Panc1 (cell line): ENCODE results near the gene EEF1A2. TPM values are rescaled to one million over a fixed set of nuclear protein-coding genes. Genes with fewer than 3 reads are reported as not detected.

Experiments used
- ATAC-seq: fragments of 200-7000 bp; cut with Tn5 transposase; 2 replicates; pipeline ENCODE4 v1.9.1; 2020; ENCODE audit warnings: mild to moderate bottlenecking, moderate library complexity
- BruUV-seq: library from RNA; stranded (reverse); fragments of 400-500 nt; replicated peaks from 2 replicates; lab custom pipeline; 2021; lab: Mats Ljungman, UMichigan
- CTCF ChIA-PET: fragments of 300-600 bp; sonication (Branson Sonifier 250); formaldehyde crosslinking; loops from one replicate; lab custom pipeline; 2022; ENCODE audit warnings: antibody characterized with exemption; lab: Charles Lee
- POLR2A ChIA-PET: fragments of 300-600 bp; sonication (Branson Sonifier 250); formaldehyde crosslinking; loops from one replicate; lab custom pipeline; 2022; ENCODE audit warnings: antibody characterized with exemption; lab: Charles Lee
- DNase-seq: peaks from one replicate; pipeline ENCODE4 v3.0.0-alpha.2; 2010; ENCODE audit warnings: low read depth, low spot score
- H3K27ac ChIP-seq: 2 replicates; pipeline ENCODE4 v1.5.1; 2011; ENCODE audit warnings: mild to moderate bottlenecking, low read length, inconsistent platforms
- H3K27me3 ChIP-seq: fragments of 200-500 bp; sonication (Bioruptor generic); 2 replicates; pipeline ENCODE4 v1.6.0; 2014; ENCODE audit warnings: low read length, inconsistent platforms; ENCODE audit not compliant: control insufficient read depth, insufficient read depth
- H3K36me3 ChIP-seq: fragments of 200-500 bp; sonication (Bioruptor generic); 2 replicates; pipeline ENCODE4 v1.5.1; 2014; ENCODE audit warnings: inconsistent platforms, mild to moderate bottlenecking, low read length, moderate library complexity; ENCODE audit not compliant: control insufficient read depth, insufficient read depth
- H3K4me1 ChIP-seq: 2 replicates; pipeline ENCODE4 v1.5.1; 2011; ENCODE audit warnings: inconsistent platforms, mild to moderate bottlenecking, low read length, moderate library complexity; ENCODE audit not compliant: control insufficient read depth, insufficient read depth
- H3K4me3 ChIP-seq, 2 experiments: 2 replicates each; pipeline ENCODE4 v1.5.1; 2011 to 2012; ENCODE audit warnings: low read depth in 2 of 2, low read length in 2 of 2, mild to moderate bottlenecking in 2 of 2, inconsistent platforms in 1 of 2, moderate library complexity in 1 of 2
- H3K9me3 ChIP-seq: fragments of 200-500 bp; sonication (Bioruptor generic); 2 replicates; pipeline ENCODE4 v1.5.1; 2014; ENCODE audit warnings: low read depth, mild to moderate bottlenecking, inconsistent platforms, low read length, moderate library complexity; ENCODE audit not compliant: control insufficient read depth, insufficient read depth
- CTCF ChIP-seq: fragments of 450-650 bp; IDR thresholded peaks from 2 replicates; pipeline ENCODE4 v1.5.1; 2017; ENCODE audit warnings: mild to moderate bottlenecking
- POLR2AphosphoS5 ChIP-seq: IDR thresholded peaks from 2 replicates; pipeline ENCODE4 v1.6.1; 2012; ENCODE audit warnings: mild to moderate bottlenecking, low read depth, low read length, moderate library complexity
- SIN3A ChIP-seq: IDR thresholded peaks from 2 replicates; pipeline ENCODE4 v1.6.1; 2012; ENCODE audit warnings: low read depth, mild to moderate bottlenecking, low read length, moderate library complexity, borderline replicate concordance; ENCODE audit not compliant: insufficient read depth
- TCF7L2 ChIP-seq: IDR thresholded peaks from 2 replicates; pipeline ENCODE4 v1.6.1; 2011; ENCODE audit warnings: mild to moderate bottlenecking, low read depth, low read length, inconsistent platforms
- in situ Hi-C: cut with HindIII; loops from 2 replicates; pipeline ENCODE4 v1.10.0; 2016; ENCODE audit warnings: low sequenced_read_pairs, low pct_unique_long_range_greater_than_20kb
- intact Hi-C: fragments of 100-400 bp; cut with micrococcal nuclease; formaldehyde crosslinking; loops from one replicate; pipeline ENCODE4 v1.10.0; 2022; ENCODE audit not compliant: unreplicated experiment
- total RNA-seq: library from RNA; stranded (reverse); gene quantifications from one replicate; pipeline ENCODE4 v1.2.1, GENCODE V29; 2021; ENCODE audit not compliant: unreplicated experiment
- TF ChIP-seq, protein P1 (sequence below), 2 experiments: IDR thresholded peaks; 2 replicates each; pipeline ENCODE4 v1.6.1; 2011 to 2012; ENCODE audit warnings: low read depth in 2 of 2, control low read depth in 1 of 2, low read length in 1 of 2, mild to moderate bottlenecking in 1 of 2, moderate library complexity in 1 of 2; ENCODE audit not compliant: insufficient read depth in 1 of 2

The EEF1A2 gene
- total RNA-seq, 1 experiment from 2014 or later: 178 TPM

DNA sequence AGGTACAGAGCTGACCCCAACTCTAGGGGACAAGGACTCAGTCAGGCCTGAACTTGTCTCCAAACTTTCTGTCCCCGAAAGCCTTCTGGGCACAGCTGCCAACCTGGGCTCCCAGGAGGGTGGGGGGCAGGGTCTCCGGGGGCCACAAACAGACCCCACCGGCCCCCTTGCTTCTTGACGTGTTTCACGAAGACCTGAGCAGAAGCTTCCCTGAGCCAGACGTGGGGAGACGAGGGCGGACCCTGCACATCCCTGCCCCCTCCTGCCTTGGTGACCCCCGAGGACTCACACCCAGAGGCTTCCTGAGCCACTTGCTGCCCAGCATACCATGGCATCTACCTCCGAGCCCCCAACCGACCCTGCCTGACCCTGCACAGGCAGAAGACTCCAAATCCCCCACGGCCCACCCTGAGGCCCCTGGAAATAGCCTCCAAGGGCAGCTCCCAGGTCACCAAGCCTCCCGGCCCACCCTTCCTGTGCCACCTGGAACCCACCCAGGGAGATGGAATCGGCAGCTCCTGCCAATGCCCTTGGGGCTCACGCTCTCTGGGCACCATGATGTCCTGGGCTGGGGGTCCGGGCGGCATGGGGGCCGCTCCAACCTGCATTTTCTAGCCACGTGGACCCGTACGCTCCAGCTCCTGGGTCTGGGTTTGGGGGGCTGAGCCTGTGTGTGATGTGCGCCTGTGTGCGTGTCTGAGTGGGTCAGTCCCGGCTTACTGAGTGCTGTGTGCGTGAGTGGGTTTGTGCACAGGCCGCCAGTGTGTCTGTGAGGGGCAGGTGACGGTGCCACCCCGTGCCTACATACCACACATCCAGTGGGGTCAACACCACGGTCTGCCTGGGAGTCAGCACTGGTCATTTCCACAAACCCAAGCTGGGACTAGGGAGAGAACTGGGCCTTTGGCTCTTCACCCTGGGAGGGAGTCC, 40.8 kb upstream of the EEF1A2 start:
- BruUV-seq: no TSS peak
- intact Hi-C loops: no loop called here
- DNase-seq (no peak), ATAC-seq (no peak)
- in situ Hi-C loops: loop anchor here (10.0 kb wide), 1 partner anchor 55 kb away; no protein-coding TSS in a partner anchor
- H3K4me3 ChIP-seq: no peak overlapping the region
- H3K4me1 ChIP-seq: peaks cover 17% of the 10 kb centered on the region
- H3K27me3 ChIP-seq: no peaks in the 10 kb centered on the region
- no peaks in the 10 kb centered on the region for H3K36me3 ChIP-seq
- TF ChIP-seq CTCF: no peak
- TF ChIP-seq TCF7L2: no peak
- no peak for TF ChIP-seq SIN3A
- no peak for TF ChIP-seq POLR2AphosphoS5
- TF ChIP-seq, protein P1, sequence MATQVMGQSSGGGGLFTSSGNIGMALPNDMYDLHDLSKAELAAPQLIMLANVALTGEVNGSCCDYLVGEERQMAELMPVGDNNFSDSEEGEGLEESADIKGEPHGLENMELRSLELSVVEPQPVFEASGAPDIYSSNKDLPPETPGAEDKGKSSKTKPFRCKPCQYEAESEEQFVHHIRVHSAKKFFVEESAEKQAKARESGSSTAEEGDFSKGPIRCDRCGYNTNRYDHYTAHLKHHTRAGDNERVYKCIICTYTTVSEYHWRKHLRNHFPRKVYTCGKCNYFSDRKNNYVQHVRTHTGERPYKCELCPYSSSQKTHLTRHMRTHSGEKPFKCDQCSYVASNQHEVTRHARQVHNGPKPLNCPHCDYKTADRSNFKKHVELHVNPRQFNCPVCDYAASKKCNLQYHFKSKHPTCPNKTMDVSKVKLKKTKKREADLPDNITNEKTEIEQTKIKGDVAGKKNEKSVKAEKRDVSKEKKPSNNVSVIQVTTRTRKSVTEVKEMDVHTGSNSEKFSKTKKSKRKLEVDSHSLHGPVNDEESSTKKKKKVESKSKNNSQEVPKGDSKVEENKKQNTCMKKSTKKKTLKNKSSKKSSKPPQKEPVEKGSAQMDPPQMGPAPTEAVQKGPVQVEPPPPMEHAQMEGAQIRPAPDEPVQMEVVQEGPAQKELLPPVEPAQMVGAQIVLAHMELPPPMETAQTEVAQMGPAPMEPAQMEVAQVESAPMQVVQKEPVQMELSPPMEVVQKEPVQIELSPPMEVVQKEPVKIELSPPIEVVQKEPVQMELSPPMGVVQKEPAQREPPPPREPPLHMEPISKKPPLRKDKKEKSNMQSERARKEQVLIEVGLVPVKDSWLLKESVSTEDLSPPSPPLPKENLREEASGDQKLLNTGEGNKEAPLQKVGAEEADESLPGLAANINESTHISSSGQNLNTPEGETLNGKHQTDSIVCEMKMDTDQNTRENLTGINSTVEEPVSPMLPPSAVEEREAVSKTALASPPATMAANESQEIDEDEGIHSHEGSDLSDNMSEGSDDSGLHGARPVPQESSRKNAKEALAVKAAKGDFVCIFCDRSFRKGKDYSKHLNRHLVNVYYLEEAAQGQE (IDR thresholded peaks at IDR 0.05; ENCODE audit: insufficient read depth in 1 of 2, low read depth in 2 of 2, low read length in 1 of 2): no peak
- ChIA-PET CTCF (interaction anchor here (0.6 to 3.1 kb wide), 3 partner anchors 28 to 197 kb away, joined by 3 to 12 read pairs (median 4); partner anchors contain the start of gene LIME1), POLR2A (no interaction called here)
- H3K27ac ChIP-seq: no peak overlapping the region
- no peaks in the 10 kb centered on the region for H3K9me3 ChIP-seq

- in situ Hi-C loops: loop anchor here (10.0 kb wide), 1 partner anchor 56 kb away; no protein-coding TSS in a partner anchor
Measured at GRCh38 chr20:63539092-63539430, 40.2 kb upstream of the EEF1A2 start.

More at GRCh38 chr20:63539092-63539430, 40.2 kb upstream of the EEF1A2 start:
- peaks cover 17% of the 10 kb centered on the region for H3K4me1 ChIP-seq
- no peaks in the 10 kb centered on the region for H3K27me3 ChIP-seq
- H3K4me3 ChIP-seq: no peak overlapping the region
- DNase-seq (no peak), ATAC-seq (no peak)
- no TSS peak for BruUV-seq
- POLR2A ChIA-PET: no interaction called here
- TF ChIP-seq TCF7L2 (no peak), SIN3A (no peak), POLR2AphosphoS5 (no peak), CTCF (no peak)
- TF ChIP-seq, protein P1 (IDR thresholded peaks at IDR 0.05; ENCODE audit: insufficient read depth in 1 of 2, low read depth in 2 of 2, low read length in 1 of 2): no peak
- CTCF ChIA-PET: interaction anchor here (0.6 to 3.1 kb wide), 3 partner anchors 28 to 197 kb away, joined by 3 to 12 read pairs (median 4); partner anchors contain the start of gene LIME1
- no peak overlapping the region; the same call in 1 of the 2 replicates for H3K27ac ChIP-seq
- no peaks in the 10 kb centered on the region for H3K36me3 ChIP-seq
- intact Hi-C loops: no loop called here
- no peaks in the 10 kb centered on the region for H3K9me3 ChIP-seq
